ENCODE results near the gene ZNG1A.
"Not testable (repeated sequence)": the region's sequence is repeated elsewhere in the genome, so short reads cannot be mapped to it uniquely, and the experiment has no call there.

Gene ZNG1A

DNA sequence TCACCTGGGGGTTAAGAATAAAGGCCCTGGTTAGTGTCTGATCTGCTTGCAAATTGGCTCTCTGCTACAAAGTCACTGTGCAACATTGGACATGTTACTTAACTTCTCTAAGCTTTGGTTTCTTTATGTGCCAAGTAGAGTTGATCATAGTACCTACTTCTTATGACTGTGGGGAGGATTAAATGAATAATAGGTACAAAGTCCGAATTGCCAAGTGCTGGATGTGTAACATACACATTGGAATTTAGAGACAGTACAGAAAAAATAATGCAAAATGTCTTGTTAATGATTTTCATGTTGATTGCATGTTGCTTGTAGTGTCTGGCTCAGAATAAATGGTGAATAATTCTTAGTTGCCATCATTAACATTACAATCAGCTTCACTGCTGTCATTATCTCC, 38.0 kb upstream of the ZNG1A start:
- Histone ChIP-seq H3K9me3 (ENCODE audit: control insufficient read depth in 5 of 5, low read length in 5 of 5) (no peaks in the 10 kb centered on the region), H3K27ac (ENCODE audit: low read depth, low read length) (no peak overlapping the region), H3K4me3 (ENCODE audit: low read depth in 1 of 5, low read length in 5 of 5) (peak overlapping the region in 1 of 5 donors; percentile 81), H3K4me1 (ENCODE audit: control insufficient read depth in 5 of 5, insufficient read depth in 5 of 5, low read length in 5 of 5) (peaks cover 0 to 66% (median 53%) of the 10 kb centered on the region in 5 donors), H3K27me3 (ENCODE audit: control insufficient read depth in 5 of 5, insufficient read depth in 4 of 5, low read length in 5 of 5) (no peaks in the 10 kb centered on the region), H3K36me3 (ENCODE audit: control insufficient read depth in 5 of 5, insufficient read depth in 5 of 5, low read length in 5 of 5) (no peaks in the 10 kb centered on the region), H3K9ac (ENCODE audit: low read length in 5 of 5) (peak overlapping the region in 2 of 5 donors; percentile 17 to 77)

DNA sequence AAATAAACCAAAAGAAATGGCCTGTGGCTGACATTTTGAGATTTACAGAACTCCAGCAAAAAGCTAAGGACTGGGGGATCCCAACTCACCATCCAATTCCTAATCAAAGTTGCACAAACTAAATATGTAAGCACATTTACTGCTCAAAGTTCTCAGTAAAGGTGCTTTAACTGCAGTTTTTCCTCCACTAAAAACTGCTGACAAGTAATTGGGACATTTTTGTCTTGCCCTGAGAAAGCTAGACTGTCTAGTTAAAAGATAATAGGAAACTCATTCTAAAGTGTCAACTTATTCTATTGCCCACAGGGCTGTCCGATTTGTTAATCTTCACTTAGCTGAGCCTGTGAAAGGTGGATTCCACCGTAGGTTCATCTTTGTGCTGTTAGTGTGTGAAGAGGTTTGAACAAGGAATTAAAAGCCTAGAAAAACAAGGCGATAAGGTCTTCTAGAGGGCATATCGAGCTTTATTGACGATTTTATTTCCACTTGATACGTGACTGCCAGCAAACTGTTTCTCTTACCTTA, 36.8 kb upstream of the ZNG1A start:
- Histone ChIP-seq H3K27ac (ENCODE audit: low read depth, low read length) (peak overlapping the region; percentile 46), H3K4me1 (ENCODE audit: control insufficient read depth in 5 of 5, insufficient read depth in 5 of 5, low read length in 5 of 5) (peaks cover 0 to 71% (median 61%) of the 10 kb centered on the region in 5 donors), H3K9ac (ENCODE audit: low read length in 5 of 5) (peak overlapping the region in 4 of 5 donors; percentile 62 to 82 (median 75)), H3K36me3 (ENCODE audit: control insufficient read depth in 5 of 5, insufficient read depth in 5 of 5, low read length in 5 of 5) (no peaks in the 10 kb centered on the region), H3K9me3 (ENCODE audit: control insufficient read depth in 5 of 5, low read length in 5 of 5) (no peaks in the 10 kb centered on the region), H3K4me3 (ENCODE audit: low read depth in 1 of 5, low read length in 5 of 5) (peak overlapping the region; percentile 69 to 89 (median 81)), H3K27me3 (ENCODE audit: control insufficient read depth in 5 of 5, insufficient read depth in 4 of 5, low read length in 5 of 5) (no peaks in the 10 kb centered on the region)

DNA sequence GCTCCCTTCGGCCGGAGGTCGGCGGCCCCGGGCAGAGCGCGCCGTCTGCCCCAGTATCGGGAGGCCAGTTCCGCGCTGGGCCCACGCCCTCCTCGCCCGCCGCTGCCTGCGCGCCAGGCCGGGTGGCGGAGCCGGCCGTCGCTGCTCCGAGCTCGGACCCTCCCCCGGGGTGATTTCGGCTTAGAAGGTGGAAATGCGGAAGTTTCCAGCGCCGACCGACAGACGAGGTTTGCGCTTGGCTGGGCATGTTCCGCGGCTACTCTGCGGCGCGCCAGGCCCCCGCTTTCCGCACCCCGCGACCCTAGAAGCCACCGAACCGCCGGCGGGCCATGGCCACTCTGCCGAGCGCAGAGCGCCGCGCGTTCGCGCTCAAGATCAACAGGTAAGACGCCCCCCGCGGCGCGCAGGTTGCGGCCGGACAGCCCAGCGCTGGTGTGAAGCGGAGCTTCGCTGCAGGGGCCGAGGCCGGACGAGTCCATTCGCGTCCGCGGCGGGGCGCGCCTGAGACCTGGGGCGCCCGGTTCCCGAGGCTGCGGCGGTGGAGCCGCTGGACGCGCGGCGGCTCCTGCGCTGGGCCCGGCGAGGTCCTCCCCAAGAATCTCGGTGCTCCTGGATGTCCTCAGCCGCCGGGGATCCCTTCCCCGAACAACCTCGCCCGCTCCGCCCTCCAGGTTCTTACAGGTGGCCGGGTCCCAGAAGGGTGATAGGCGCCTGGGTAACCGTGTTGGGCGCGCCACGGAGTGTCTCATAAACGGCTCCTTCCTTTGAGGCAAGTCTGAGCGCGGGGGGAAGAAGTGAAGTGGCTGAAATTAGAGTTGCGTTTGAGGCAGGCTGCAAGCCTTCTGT, 36.0 kb upstream of the ZNG1A start, which contains the start of gene DOCK8:
DOCK8 (plus strand) TSS at position 218 of the 846 bp plus-strand sequence; CDS start at position 330, 112 bp downstream.
- H3K27me3 ChIP-seq (ENCODE audit: control insufficient read depth in 5 of 5, insufficient read depth in 4 of 5, low read length in 5 of 5), result no peaks in the 10 kb centered on the region
- no peaks in the 10 kb centered on the region for H3K36me3 ChIP-seq (ENCODE audit: control insufficient read depth in 5 of 5, insufficient read depth in 5 of 5, low read length in 5 of 5)
- peak within 1 kb of the TSS in 4 of 5 donors; percentile 62 to 82 (median 75) for H3K9ac ChIP-seq (ENCODE audit: low read length in 5 of 5)
- H3K9me3 ChIP-seq (ENCODE audit: control insufficient read depth in 5 of 5, low read length in 5 of 5), result no peaks in the 10 kb centered on the region
- peak within 1 kb of the TSS; percentile 69 to 89 (median 81) for H3K4me3 ChIP-seq (ENCODE audit: low read depth in 1 of 5, low read length in 5 of 5)
- H3K4me1 ChIP-seq (ENCODE audit: control insufficient read depth in 5 of 5, insufficient read depth in 5 of 5, low read length in 5 of 5), result peaks cover 0 to 65% (median 54%) of the 10 kb centered on the region in 5 donors
- peak within 1 kb of the TSS; percentile 46 for H3K27ac ChIP-seq (ENCODE audit: low read depth, low read length)

DNA sequence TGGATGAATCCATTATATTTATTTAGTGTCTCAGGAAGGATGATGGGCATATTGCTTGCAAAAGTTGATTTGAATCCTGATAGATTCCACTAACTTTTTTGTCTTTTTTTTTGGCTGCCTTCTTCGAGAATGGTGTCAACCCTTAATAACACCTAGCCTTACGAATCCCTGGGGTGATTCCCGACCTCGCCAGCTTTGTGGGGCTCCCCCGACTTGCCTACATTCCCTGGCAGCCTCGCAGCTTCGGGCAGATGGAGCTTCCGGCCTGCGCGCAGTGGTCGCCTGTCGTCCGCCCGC, 35.4 kb upstream of the ZNG1A start:
- no peaks in the 10 kb centered on the region for H3K27me3 ChIP-seq (ENCODE audit: control insufficient read depth in 5 of 5, insufficient read depth in 4 of 5, low read length in 5 of 5)
- peak overlapping the region in 3 of 5 donors; percentile 53 to 77 (median 73) for H3K9ac ChIP-seq (ENCODE audit: low read length in 5 of 5)
- no peak overlapping the region for H3K27ac ChIP-seq (ENCODE audit: low read depth, low read length)

DNA sequence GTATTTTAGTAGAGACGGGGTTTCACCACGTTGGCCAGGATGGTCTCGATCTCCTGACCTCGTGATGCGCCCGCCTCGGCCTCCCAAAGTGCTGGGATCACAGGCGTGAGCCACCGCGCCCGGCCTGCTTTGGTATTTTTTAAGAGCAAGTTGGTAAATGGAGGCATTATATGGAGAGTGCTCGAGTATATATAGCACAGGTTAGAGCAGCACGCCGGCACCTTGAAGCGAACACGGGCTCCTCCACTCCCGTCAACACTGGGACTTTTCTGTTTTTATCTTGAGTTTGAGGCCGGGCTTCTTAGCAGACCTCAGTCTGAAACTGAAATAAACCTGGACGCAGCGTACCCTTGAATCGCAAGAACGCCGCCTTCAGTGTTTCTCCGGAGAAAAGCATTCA, 35.0 kb upstream of the ZNG1A start:
- H3K27ac ChIP-seq (ENCODE audit: low read depth, low read length); H3K27me3 ChIP-seq (ENCODE audit: control insufficient read depth in 5 of 5, insufficient read depth in 4 of 5, low read length in 5 of 5): not testable (repeated sequence)
- peaks cover 0 to 55% (median 45%) of the 10 kb centered on the region in 5 donors for H3K4me1 ChIP-seq (ENCODE audit: control insufficient read depth in 5 of 5, insufficient read depth in 5 of 5, low read length in 5 of 5)

More for the DNA sequence above, 35.4 kb upstream of the ZNG1A start:
- peak overlapping the region; percentile 56 to 89 (median 78) for H3K4me3 ChIP-seq (ENCODE audit: low read depth in 1 of 5, low read length in 5 of 5)
- H3K9me3 ChIP-seq (ENCODE audit: control insufficient read depth in 5 of 5, low read length in 5 of 5), result no peaks in the 10 kb centered on the region
- peaks cover 0 to 59% (median 49%) of the 10 kb centered on the region in 5 donors for H3K4me1 ChIP-seq (ENCODE audit: control insufficient read depth in 5 of 5, insufficient read depth in 5 of 5, low read length in 5 of 5)
- H3K36me3 ChIP-seq (ENCODE audit: control insufficient read depth in 5 of 5, insufficient read depth in 5 of 5, low read length in 5 of 5), result no peaks in the 10 kb centered on the region

DNA sequence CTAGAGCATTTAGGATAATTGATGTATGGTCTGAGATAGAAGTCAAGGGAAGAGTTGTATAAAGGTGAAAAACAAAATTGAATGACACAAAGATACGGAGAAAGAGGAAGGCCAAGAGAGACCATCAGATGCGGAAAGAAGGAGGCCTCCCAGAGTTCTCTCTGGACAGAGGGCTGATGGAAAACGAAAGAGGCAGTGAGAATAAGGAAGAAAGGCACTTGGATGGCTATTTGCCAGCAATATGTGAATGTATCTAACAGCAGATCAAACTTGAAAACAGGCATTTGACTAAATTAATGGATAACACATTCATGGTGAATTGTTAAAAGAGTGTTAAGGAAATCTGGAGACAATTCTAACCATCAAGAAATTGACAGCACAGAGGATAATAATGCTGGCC, 33.4 kb upstream of the ZNG1A start:
- Histone ChIP-seq H3K9me3 (ENCODE audit: control insufficient read depth in 5 of 5, low read length in 5 of 5) (no peaks in the 10 kb centered on the region), H3K4me3 (ENCODE audit: low read depth in 1 of 5, low read length in 5 of 5) (no peak overlapping the region), H3K27me3 (ENCODE audit: control insufficient read depth in 5 of 5, insufficient read depth in 4 of 5, low read length in 5 of 5) (no peaks in the 10 kb centered on the region), H3K27ac (ENCODE audit: low read depth, low read length) (no peak overlapping the region), H3K4me1 (ENCODE audit: control insufficient read depth in 5 of 5, insufficient read depth in 5 of 5, low read length in 5 of 5) (peaks cover 0 to 53% (median 32%) of the 10 kb centered on the region in 5 donors), H3K9ac (ENCODE audit: low read length in 5 of 5) (no peak overlapping the region), H3K36me3 (ENCODE audit: control insufficient read depth in 5 of 5, insufficient read depth in 5 of 5, low read length in 5 of 5) (no peaks in the 10 kb centered on the region)

More for the DNA sequence above, 35.0 kb upstream of the ZNG1A start:
- H3K36me3 ChIP-seq (ENCODE audit: control insufficient read depth in 5 of 5, insufficient read depth in 5 of 5, low read length in 5 of 5); H3K9me3 ChIP-seq (ENCODE audit: control insufficient read depth in 5 of 5, low read length in 5 of 5): not testable (repeated sequence)
- peak overlapping the region; percentile 56 to 89 (median 78) for H3K4me3 ChIP-seq (ENCODE audit: low read depth in 1 of 5, low read length in 5 of 5)
- H3K9ac ChIP-seq (ENCODE audit: low read length in 5 of 5), result peak overlapping the region in 2 of 5 donors; percentile 53 to 73

DNA sequence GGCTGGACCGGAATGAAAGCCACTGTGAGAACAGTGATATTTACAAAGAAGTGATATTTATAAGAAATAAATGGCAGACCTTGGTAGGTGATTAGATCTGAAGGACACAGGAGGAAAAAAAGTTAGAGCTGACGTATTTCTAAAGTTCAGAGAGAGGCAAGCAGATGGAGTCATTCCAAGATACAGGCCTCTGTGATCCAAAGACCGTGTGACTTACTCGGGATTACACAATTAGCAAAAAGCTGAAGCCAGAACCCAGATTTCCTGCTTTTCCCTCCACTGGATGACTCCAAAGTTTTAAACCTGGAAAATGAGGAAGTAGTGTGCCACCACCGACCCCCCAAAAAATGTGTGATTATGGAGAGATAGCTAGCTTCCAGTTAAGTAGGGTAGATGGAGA, 32.7 kb upstream of the ZNG1A start:
- Histone ChIP-seq H3K4me1 (ENCODE audit: control insufficient read depth in 5 of 5, insufficient read depth in 5 of 5, low read length in 5 of 5) (peaks cover 0 to 45% (median 25%) of the 10 kb centered on the region in 5 donors), H3K9me3 (ENCODE audit: control insufficient read depth in 5 of 5, low read length in 5 of 5) (no peaks in the 10 kb centered on the region), H3K27me3 (ENCODE audit: control insufficient read depth in 5 of 5, insufficient read depth in 4 of 5, low read length in 5 of 5) (no peaks in the 10 kb centered on the region), H3K36me3 (ENCODE audit: control insufficient read depth in 5 of 5, insufficient read depth in 5 of 5, low read length in 5 of 5) (no peaks in the 10 kb centered on the region), H3K4me3 (ENCODE audit: low read depth in 1 of 5, low read length in 5 of 5) (no peak overlapping the region), H3K27ac (ENCODE audit: low read depth, low read length) (no peak overlapping the region), H3K9ac (ENCODE audit: low read length in 5 of 5) (peak overlapping the region in 1 of 5 donors; percentile 49)

DNA sequence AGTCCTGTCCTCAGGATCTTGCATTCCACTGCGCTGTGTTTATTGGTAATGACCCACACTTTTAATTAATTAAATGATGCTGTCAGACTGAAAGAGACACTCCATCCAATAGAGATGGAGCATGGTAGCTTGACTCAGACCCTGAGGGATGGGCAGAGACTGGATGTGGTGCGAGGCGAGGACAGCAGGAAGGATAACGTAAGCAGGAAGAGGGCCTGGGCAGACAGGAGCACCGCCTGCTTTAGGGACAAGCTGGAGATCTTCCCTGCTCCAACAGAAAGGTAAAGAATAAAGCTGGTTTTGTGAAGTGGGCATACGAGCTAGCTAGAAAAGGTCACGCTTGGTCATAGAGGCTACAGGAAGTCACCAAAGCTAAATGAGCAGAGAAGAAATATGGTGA, 32.2 kb upstream of the ZNG1A start:
- no peaks in the 10 kb centered on the region for H3K36me3 ChIP-seq (ENCODE audit: control insufficient read depth in 5 of 5, insufficient read depth in 5 of 5, low read length in 5 of 5)
- H3K4me3 ChIP-seq (ENCODE audit: low read depth in 1 of 5, low read length in 5 of 5), result no peak overlapping the region
- H3K4me1 ChIP-seq (ENCODE audit: control insufficient read depth in 5 of 5, insufficient read depth in 5 of 5, low read length in 5 of 5), result peaks cover 0 to 40% (median 20%) of the 10 kb centered on the region in 5 donors
- no peaks in the 10 kb centered on the region for H3K9me3 ChIP-seq (ENCODE audit: control insufficient read depth in 5 of 5, low read length in 5 of 5)
- H3K27ac ChIP-seq (ENCODE audit: low read depth, low read length), result no peak overlapping the region
- peak overlapping the region in 1 of 5 donors; percentile 49 for H3K9ac ChIP-seq (ENCODE audit: low read length in 5 of 5)
- H3K27me3 ChIP-seq (ENCODE audit: control insufficient read depth in 5 of 5, insufficient read depth in 4 of 5, low read length in 5 of 5), result no peaks in the 10 kb centered on the region

DNA sequence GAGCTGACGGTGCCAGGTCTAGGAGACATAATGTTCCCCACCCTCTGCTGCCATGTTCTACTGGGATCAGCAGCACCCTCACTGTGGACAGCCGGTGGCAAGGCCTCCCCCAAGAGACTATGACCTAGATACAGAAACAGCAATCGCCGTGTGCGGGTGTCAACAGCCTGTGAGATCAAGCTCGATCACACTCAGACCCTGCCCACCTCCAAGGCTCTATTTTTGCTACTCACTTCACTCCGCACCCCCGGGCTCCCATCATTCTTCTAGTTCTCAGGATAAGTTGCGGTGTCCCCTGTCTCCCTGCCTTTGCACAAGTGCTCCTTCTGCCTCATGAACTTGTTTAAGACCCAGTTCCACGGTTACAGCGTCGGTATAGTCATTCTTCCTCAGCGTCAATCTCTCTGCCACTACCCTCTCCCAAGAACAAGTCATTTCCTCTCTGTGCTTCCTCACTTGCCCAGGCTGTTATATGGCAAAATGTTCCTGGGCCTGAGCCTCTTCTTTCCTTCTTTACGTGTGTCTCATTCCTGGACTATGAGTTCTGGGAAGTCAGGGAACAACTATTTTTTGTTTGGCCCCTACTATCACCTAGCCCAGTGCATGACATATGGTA, 30.4 kb upstream of the ZNG1A start:
- Histone ChIP-seq H3K27ac (ENCODE audit: low read depth, low read length) (no peak overlapping the region), H3K9ac (ENCODE audit: low read length in 5 of 5) (no peak overlapping the region), H3K36me3 (ENCODE audit: control insufficient read depth in 5 of 5, insufficient read depth in 5 of 5, low read length in 5 of 5) (no peaks in the 10 kb centered on the region), H3K27me3 (ENCODE audit: control insufficient read depth in 5 of 5, insufficient read depth in 4 of 5, low read length in 5 of 5) (no peaks in the 10 kb centered on the region), H3K4me1 (ENCODE audit: control insufficient read depth in 5 of 5, insufficient read depth in 5 of 5, low read length in 5 of 5) (peaks cover 0 to 23% (median 11%) of the 10 kb centered on the region in 5 donors), H3K9me3 (ENCODE audit: control insufficient read depth in 5 of 5, low read length in 5 of 5) (no peaks in the 10 kb centered on the region), H3K4me3 (ENCODE audit: low read depth in 1 of 5, low read length in 5 of 5) (no peak overlapping the region)

DNA sequence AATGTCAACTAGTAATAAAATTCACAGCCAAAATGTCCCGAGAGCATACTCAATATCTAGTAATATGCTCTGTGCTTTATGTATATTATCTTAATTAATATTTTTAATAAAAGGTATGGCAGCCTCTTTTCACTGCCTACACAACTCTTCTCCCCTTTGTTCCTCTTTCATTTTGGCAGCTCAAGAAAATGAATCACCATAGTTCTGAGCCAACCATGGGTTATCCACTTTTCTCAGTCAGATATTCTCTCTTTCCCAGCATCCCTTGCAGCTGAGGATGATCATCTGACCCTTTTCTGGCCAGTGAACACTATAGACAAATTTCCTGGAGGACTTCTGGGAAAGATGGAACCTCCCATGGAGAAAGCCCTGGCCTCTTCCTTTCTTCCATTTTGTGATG, 27.6 kb upstream of the ZNG1A start:
- no peak overlapping the region for H3K9ac ChIP-seq (ENCODE audit: low read length in 5 of 5)
- H3K27me3 ChIP-seq (ENCODE audit: control insufficient read depth in 5 of 5, insufficient read depth in 4 of 5, low read length in 5 of 5), result no peaks in the 10 kb centered on the region
- no peak overlapping the region for H3K4me3 ChIP-seq (ENCODE audit: low read depth in 1 of 5, low read length in 5 of 5)
- H3K4me1 ChIP-seq (ENCODE audit: control insufficient read depth in 5 of 5, insufficient read depth in 5 of 5, low read length in 5 of 5), result peaks cover 0 to 8% (median 5%) of the 10 kb centered on the region in 5 donors
- H3K36me3 ChIP-seq (ENCODE audit: control insufficient read depth in 5 of 5, insufficient read depth in 5 of 5, low read length in 5 of 5), result no peaks in the 10 kb centered on the region
- H3K27ac ChIP-seq (ENCODE audit: low read depth, low read length), result no peak overlapping the region
- H3K9me3 ChIP-seq (ENCODE audit: control insufficient read depth in 5 of 5, low read length in 5 of 5), result no peaks in the 10 kb centered on the region

Data from subcutaneous abdominal adipose tissue (tissue), 5 donors.